Spleen (tissue), 11 donors: ENCODE results near the gene ATG14. TPM values are rescaled to one million over a fixed set of nuclear protein-coding genes. Genes with fewer than 3 reads are reported as not detected.

Source experiments
- DNase-seq: peaks from one replicate; pipeline ENCODE4 v3.0.0-alpha.2; 2020
- H3K27ac ChIP-seq, 8 donors: fragments of 200-600 bp; sonication (generic) in 7 of 8; 1 replicate in 4 of 8; 2 replicates in 4 of 8; pipeline versions ENCODE4 v1.5.0 to v1.8.0; 2016 to 2021; ENCODE audit warnings: inconsistent platforms in 4 of 8, mild to moderate bottlenecking in 4 of 8, moderate library complexity in 1 of 8
- H3K27me3 ChIP-seq, 7 donors: fragments of 200-600 bp; sonication (generic) in 6 of 7; replicated peaks in 1 of 7; 1 replicate in 4 of 7; 2 replicates in 3 of 7; pipeline versions ENCODE4 v1.5.0 to v1.8.0; 2016 to 2021; ENCODE audit warnings: inconsistent platforms in 3 of 7, mild to moderate bottlenecking in 1 of 7
- H3K36me3 ChIP-seq, 6 donors: fragments of 200-600 bp; sonication (generic) in 5 of 6; 1 replicate in 4 of 6; 2 replicates in 2 of 6; pipeline versions ENCODE4 v1.5.0 to v1.8.0; 2016 to 2021; ENCODE audit warnings: inconsistent platforms in 2 of 6
- H3K4me1 ChIP-seq, 6 donors: fragments of 200-600 bp; sonication (generic) in 5 of 6; 1 replicate in 3 of 6; 2 replicates in 3 of 6; pipeline versions ENCODE4 v1.5.0 to v1.8.0; 2016 to 2021; ENCODE audit warnings: inconsistent platforms in 3 of 6
- H3K4me3 ChIP-seq, 8 donors: fragments of 200-600 bp; sonication (generic) in 7 of 8; 1 replicate in 4 of 8; 2 replicates in 4 of 8; pipeline versions ENCODE4 v1.5.0 to v1.8.0; 2016 to 2021; ENCODE audit warnings: inconsistent platforms in 4 of 8, mild to moderate bottlenecking in 4 of 8, moderate library complexity in 2 of 8
- H3K9me3 ChIP-seq, 8 donors: fragments of 200-600 bp; sonication (generic) in 7 of 8; 1 replicate in 4 of 8; 2 replicates in 4 of 8; pipeline versions ENCODE4 v1.5.0 to v1.8.0; 2016 to 2021; ENCODE audit warnings: inconsistent platforms in 4 of 8
- CTCF ChIP-seq, 11 experiments: fragments of 200-600 bp in 7 of 11; fragments of 450-650 bp in 4 of 11; sonication (generic) in 4 of 11; IDR thresholded peaks in 8 of 11; conservative IDR thresholded peaks in 3 of 11; 1 replicate in 7 of 11; 2 replicates in 4 of 11; pipeline versions ENCODE4 v1.4.0 to v1.8.0; 2016 to 2021; ENCODE audit warnings: antibody characterized with exemption in 11 of 11, inconsistent platforms in 4 of 11, mild to moderate bottlenecking in 1 of 11
- POLR2A ChIP-seq, 3 donors: fragments of 450-650 bp; IDR thresholded peaks; one replicate each; pipeline ENCODE4 v1.5.1; 2017; ENCODE audit warnings: antibody characterized with exemption in 3 of 3, mild to moderate bottlenecking in 1 of 3
- POLR2AphosphoS5 ChIP-seq, 3 donors: sonication (generic); formaldehyde crosslinking; IDR thresholded peaks; one replicate each; pipeline ENCODE4 v1.5.1; 2017; ENCODE audit warnings: antibody characterized with exemption in 3 of 3
- WGBS, 5 donors: extraction: QIAGEN DNeasy Blood & Tissue Kit in 3 of 5; methylation state at CpG; one replicate each; pipeline versions ENCODE4 v1.1.5 to v1.1.7; 2013 to 2018; 5-methylcytosine and 5-hydroxymethylcytosine counted together
- intact Hi-C: fragments of 100-400 bp; cut with DNase I; formaldehyde crosslinking; loops from one replicate; pipeline ENCODE4 v1.15.0; 2023; ENCODE audit warnings: low total_unique reads
- polyA plus RNA-seq, 3 donors: library from polyadenylated mRNA; stranded (reverse); fragments of 200-250 nt; gene quantifications; one replicate each; pipeline ENCODE4 v1.2.1, GENCODE V29; 2013
- total RNA-seq, 7 donors: library from RNA; depleted of rRNA in 3 of 7; stranded (reverse); fragments of >200 nt in 3 of 7; fragmentation: NEBNext Ultra II Directional in 4 of 7; extraction: Animal tissue kit (Norgen Biotek cat#: 25700) in 4 of 7; gene quantifications; one replicate each; pipeline versions ENCODE4 v1.1.0 to v1.2.1, GENCODE V29; 2016 to 2021
- donor health status: healthy with polysubstance abuse.
- donor health status: DM: no; HTN: no; CAD: no; lungs with moderate emphysema.
- donor health status: DM: no; HTN: no; CAD: no.
- donor health status: Bipolar disorder and iron deficiency.
- donor health status: healthy.
- donor health status: DM: no; HTN: no; CAD: no.
- donor health status: DM: yes; HTN: yes; CAD: no.

The ATG14 gene
- total and polyA plus RNA-seq, 10 donors = 5.4 to 14.8 (median 12.1) TPM

- Histone ChIP-seq H3K27ac (no peak overlapping the region), H3K4me3 (no peak overlapping the region), H3K4me1 (peaks cover 0 to 28% (median 0%) of the 10 kb centered on the region in 6 donors), H3K9me3 (no peaks in the 10 kb centered on the region), H3K36me3 (peaks cover 0 to 26% (median 9%) of the 10 kb centered on the region in 6 donors), H3K27me3 (no peaks in the 10 kb centered on the region)
- DNase-seq = no peak
- 78 to 89% (median 82%) methylated on average over 2 of the region's 2 CpGs for WGBS, 5 donors
- intact Hi-C loops = no loop called here
- TF ChIP-seq POLR2AphosphoS5 (IDR thresholded peaks at IDR 0.05) (no peak), CTCF (IDR thresholded peaks at IDR 0.05 in 8 of 11, conservative IDR thresholded peaks at IDR 0.05 in 3 of 11) (no peak), POLR2A (IDR thresholded peaks at IDR 0.05) (no peak)
Measured at GRCh38 chr14:55399852-55400251, 11.8 kb downstream of the ATG14 start.

DNA sequence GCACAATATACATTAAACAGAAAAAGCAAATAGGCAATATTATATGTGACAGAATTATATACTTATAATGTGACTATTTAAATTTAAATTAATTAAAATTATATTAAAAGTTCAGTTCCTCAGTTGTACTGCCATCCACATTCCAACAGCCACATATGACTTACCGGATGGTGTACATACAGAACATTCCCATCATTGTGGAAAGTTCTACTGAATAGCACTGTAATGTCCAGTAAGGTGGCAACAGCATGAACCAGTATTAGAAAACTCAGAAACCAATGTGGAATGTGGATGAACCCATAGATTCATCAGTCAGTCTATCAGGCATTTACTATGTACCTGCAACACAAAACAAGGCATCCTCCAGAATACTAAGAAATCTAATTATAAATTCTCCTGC lies 12.4 kb downstream of the ATG14 start:
- H3K36me3 ChIP-seq = peaks cover 0 to 32% (median 10%) of the 10 kb centered on the region in 6 donors
- TF ChIP-seq POLR2AphosphoS5 (IDR thresholded peaks at IDR 0.05) (no peak), POLR2A (IDR thresholded peaks at IDR 0.05) (no peak)
- H3K4me1 ChIP-seq = peaks cover 0 to 22% (median 0%) of the 10 kb centered on the region in 6 donors
- H3K27me3 ChIP-seq = no peaks in the 10 kb centered on the region
- H3K9me3 ChIP-seq = no peaks in the 10 kb centered on the region
- 95 to 100% (median 97%) methylated on average over 1 of the region's 1 CpG for WGBS, 5 donors
- intact Hi-C loops = no loop called here
- DNase-seq = no peak
- H3K4me3 ChIP-seq = no peak overlapping the region
- no peak overlapping the region for H3K27ac ChIP-seq

DNA sequence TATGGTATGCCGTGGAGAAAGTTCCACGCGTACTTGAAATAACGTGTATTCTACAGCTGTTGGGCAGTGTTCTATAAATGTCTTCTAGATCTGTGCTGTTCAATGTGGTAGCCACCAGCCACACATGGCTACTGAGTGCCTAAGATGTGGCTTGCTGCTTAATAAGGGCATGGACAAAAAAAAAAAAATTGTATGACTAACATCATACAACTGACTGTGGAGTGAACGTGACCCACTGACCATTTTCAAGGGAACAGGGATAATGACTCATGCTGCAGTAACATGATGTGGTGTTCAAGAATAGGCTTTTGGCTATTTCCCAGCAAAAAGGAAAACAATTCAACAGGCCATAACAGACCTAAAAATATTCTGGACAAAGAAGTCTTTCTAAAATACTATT lies 13.0 kb downstream of the ATG14 start:
- Histone ChIP-seq H3K36me3 (peaks cover 0 to 37% (median 10%) of the 10 kb centered on the region in 6 donors), H3K4me1 (peaks cover 0 to 17% (median 0%) of the 10 kb centered on the region in 6 donors), H3K27me3 (no peaks in the 10 kb centered on the region), H3K4me3 (no peak overlapping the region), H3K9me3 (no peaks in the 10 kb centered on the region), H3K27ac (no peak overlapping the region)
- TF ChIP-seq POLR2A (IDR thresholded peaks at IDR 0.05) (no peak), POLR2AphosphoS5 (IDR thresholded peaks at IDR 0.05) (no peak), CTCF (IDR thresholded peaks at IDR 0.05 in 8 of 11, conservative IDR thresholded peaks at IDR 0.05 in 3 of 11) (no peak)
- 84 to 93% (median 89%) methylated on average over 5 of the region's 5 CpGs for WGBS, 5 donors
- intact Hi-C loops = no loop called here
- DNase-seq = no peak

DNA sequence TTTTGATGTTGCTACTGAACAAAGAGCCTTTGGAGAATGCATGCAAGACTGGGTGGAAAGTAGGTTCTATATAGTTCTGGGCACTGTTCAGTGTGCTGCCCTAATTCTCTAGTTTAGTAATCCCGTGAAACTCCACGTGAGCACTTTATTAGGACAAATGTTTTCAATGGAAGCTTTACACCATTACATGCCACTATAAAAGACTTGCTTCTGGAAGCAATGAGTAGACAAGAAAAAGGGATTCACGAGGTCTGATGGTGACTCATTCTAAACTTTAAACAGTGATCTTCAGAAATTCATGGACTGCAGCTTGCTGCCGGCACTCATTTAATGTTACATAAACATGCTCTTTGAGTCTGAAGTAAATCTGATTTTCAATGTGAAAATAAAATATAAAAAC lies 22.3 kb downstream of the ATG14 start:
- no peak for TF ChIP-seq POLR2AphosphoS5 (IDR thresholded peaks at IDR 0.05)
- TF ChIP-seq POLR2A (IDR thresholded peaks at IDR 0.05) = no peak
- no peak for TF ChIP-seq CTCF (IDR thresholded peaks at IDR 0.05 in 8 of 11, conservative IDR thresholded peaks at IDR 0.05 in 3 of 11)
- H3K9me3 ChIP-seq = no peaks in the 10 kb centered on the region
- no peak overlapping the region for H3K4me3 ChIP-seq
- H3K4me1 ChIP-seq = peaks cover 0 to 12% (median 0%) of the 10 kb centered on the region in 6 donors
- H3K27me3 ChIP-seq = no peaks in the 10 kb centered on the region
- no peak overlapping the region for H3K27ac ChIP-seq
- intact Hi-C loops = no loop called here
- WGBS, 5 donors = 94 to 98% (median 96%) methylated on average over 4 of the region's 4 CpGs
- H3K36me3 ChIP-seq = peaks cover 0 to 89% (median 24%) of the 10 kb centered on the region in 6 donors
- no peak for DNase-seq

- intact Hi-C loops = no loop called here
Measured at GRCh38 chr14:55388160-55388559, 23.5 kb downstream of the ATG14 start.

More at GRCh38 chr14:55388160-55388559, 23.5 kb downstream of the ATG14 start:
- DNase-seq = no peak
- H3K36me3 ChIP-seq = peaks cover 0 to 89% (median 28%) of the 10 kb centered on the region in 6 donors
- H3K4me1 ChIP-seq = peaks cover 0 to 16% (median 0%) of the 10 kb centered on the region in 6 donors
- H3K9me3 ChIP-seq = no peaks in the 10 kb centered on the region
- no peak overlapping the region for H3K27ac ChIP-seq
- TF ChIP-seq POLR2A (IDR thresholded peaks at IDR 0.05) (no peak), POLR2AphosphoS5 (IDR thresholded peaks at IDR 0.05) (no peak), CTCF (IDR thresholded peaks at IDR 0.05 in 8 of 11, conservative IDR thresholded peaks at IDR 0.05 in 3 of 11) (no peak)
- H3K4me3 ChIP-seq = no peak overlapping the region
- no peaks in the 10 kb centered on the region for H3K27me3 ChIP-seq
